Measurements from ENCODE around the gene PARP9.

PARP9 gene

DNA sequence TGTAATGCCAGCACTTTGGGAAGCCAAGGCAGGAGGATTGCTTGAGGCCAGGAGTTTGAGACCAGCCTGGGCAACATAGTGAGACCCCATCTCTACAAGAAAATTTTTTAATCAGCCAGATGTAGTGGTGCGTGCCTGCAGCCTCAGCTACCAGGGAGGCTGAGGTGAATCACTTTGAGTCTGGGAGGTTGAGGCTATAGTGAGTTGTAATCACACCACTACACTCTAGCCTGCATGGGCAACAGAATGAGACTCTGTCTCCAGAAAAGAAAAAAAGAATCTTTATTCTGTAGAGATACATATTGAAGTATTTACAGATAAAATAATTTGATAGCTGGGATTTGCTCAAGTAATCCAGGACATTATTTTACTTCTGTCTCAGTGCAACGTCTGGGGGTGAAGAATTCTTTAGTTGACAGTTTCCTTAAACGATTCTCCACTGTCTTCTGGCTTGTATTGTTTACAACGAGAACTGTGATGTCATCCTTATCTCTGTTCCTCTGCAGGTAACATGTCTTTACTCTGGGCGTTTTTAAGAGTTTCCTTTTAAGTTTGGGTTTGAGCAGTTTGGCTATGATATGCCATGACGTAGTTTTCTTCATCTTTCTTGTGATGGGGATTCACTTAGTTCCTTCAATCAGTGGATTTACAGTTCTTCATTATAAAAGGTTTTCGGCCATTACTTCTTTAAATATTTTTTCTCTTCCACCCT is 75.7 kb downstream of the PARP9 start:
- H3K9me3 ChIP-seq (ENCODE audit: control insufficient read depth, low read length): no peaks in the 10 kb centered on the region
- no CpG with 5 or more reads among the region's 7 CpGs for WGBS, 2 experiments (ENCODE audit: insufficient coverage in 2 of 2)
- peaks cover 44% of the 10 kb centered on the region for H3K36me3 ChIP-seq (ENCODE audit: control insufficient read depth, insufficient read depth, low read length)
- H3K4me1 ChIP-seq (ENCODE audit: control insufficient read depth, insufficient read depth, low read length, poor library complexity, severe bottlenecking): peaks cover 23% of the 10 kb centered on the region
- peak overlapping the region; percentile 13 for H3K27ac ChIP-seq (ENCODE audit: low read depth, low read length, severe bottlenecking)
- no peak overlapping the region for H3K4me3 ChIP-seq (ENCODE audit: extremely low read depth, insufficient read depth, low read length, poor library complexity, severe bottlenecking)

DNA sequence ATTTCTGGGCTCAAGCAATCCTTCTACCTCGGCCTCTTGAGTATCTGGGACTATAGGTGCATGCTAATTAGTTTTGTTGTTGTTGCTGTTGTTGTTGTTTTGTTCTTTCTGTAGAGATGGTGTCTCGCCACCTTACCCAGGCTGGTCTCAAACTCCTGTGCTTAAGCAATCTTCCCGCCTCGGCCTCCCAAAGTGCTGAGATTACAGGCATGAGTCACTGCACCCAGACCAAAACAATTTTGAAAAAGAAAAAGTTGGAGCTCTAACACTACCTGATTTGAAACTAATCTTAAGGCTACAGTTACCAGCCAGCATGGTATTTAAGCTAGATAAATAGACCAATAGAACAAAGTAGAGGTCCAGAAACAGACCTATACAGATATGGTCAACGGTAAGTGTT is 79.1 kb downstream of the PARP9 start:
- 70% methylated on average over 2 of the region's 5 CpGs; no CpG with 5 or more reads in 1 of the 2 experiments for WGBS, 2 experiments (ENCODE audit: insufficient coverage in 2 of 2)
- Histone ChIP-seq H3K4me1 (ENCODE audit: control insufficient read depth, insufficient read depth, low read length, poor library complexity, severe bottlenecking) (peaks cover 27% of the 10 kb centered on the region), H3K36me3 (ENCODE audit: control insufficient read depth, insufficient read depth, low read length) (peaks cover 24% of the 10 kb centered on the region), H3K27ac (ENCODE audit: low read depth, low read length, severe bottlenecking) (no peak overlapping the region), H3K4me3 (ENCODE audit: extremely low read depth, insufficient read depth, low read length, poor library complexity, severe bottlenecking) (no peak overlapping the region), H3K9me3 (ENCODE audit: control insufficient read depth, low read length) (no peaks in the 10 kb centered on the region)

DNA sequence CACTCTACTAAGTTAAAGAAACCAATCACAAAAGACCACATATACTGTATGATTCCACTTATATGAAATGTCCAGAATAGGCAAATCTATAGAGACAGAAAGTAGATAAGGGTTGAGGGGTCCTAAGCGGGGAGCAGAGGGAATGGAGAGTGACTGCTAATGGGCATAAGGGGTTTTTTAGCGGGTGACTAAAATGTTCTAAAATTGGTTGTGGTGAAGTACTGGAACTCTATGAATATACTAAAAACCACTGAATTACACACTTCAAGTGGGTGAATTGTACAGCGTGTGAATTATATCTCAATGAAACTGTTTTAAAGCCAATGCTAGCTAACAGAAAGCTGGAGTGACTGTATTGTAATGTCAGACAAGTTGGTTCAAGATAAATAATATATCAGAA is 82.7 kb downstream of the PARP9 start:
- no peak overlapping the region for H3K27ac ChIP-seq (ENCODE audit: low read depth, low read length, severe bottlenecking)
- no peaks in the 10 kb centered on the region for H3K9me3 ChIP-seq (ENCODE audit: control insufficient read depth, low read length)
- H3K4me3 ChIP-seq (ENCODE audit: extremely low read depth, insufficient read depth, low read length, poor library complexity, severe bottlenecking): no peak overlapping the region
- H3K36me3 ChIP-seq (ENCODE audit: control insufficient read depth, insufficient read depth, low read length): peaks cover 7% of the 10 kb centered on the region
- peaks cover 23% of the 10 kb centered on the region for H3K4me1 ChIP-seq (ENCODE audit: control insufficient read depth, insufficient read depth, low read length, poor library complexity, severe bottlenecking)
- WGBS, 2 experiments (ENCODE audit: insufficient coverage in 2 of 2): 100% methylated on average over 1 of the region's 3 CpGs

All from mesodermal cell (in vitro differentiated cells).